GM12865 (cell line): Measurements from ENCODE around the gene CREB5.
"Not testable (repeated sequence)": the region's sequence is repeated elsewhere in the genome, so short reads cannot be mapped to it uniquely, and the experiment has no call there.

Source experiments
- DNase-seq: peaks from one replicate; pipeline ENCODE4 v3.0.0; 2010; ENCODE audit warnings: low read depth
- H3K4me3 ChIP-seq: 2 replicates; pipeline ENCODE4 v1.5.1; 2011; ENCODE audit warnings: mild to moderate bottlenecking, low read depth, low read length, control low read depth
- CTCF ChIP-seq: IDR thresholded peaks from 2 replicates; pipeline ENCODE4 v1.5.1; 2011; ENCODE audit warnings: low read length, control low read depth, low read depth, inconsistent platforms; ENCODE audit not compliant: insufficient read depth; ENCODE audit errors: missing control alignments

Gene CREB5

GRCh38 chr7:28392289-28392688, 20.0 kb upstream of the CREB5 start:
- no peak for TF ChIP-seq CTCF

GRCh38 chr7:28395404-28395803, 16.9 kb upstream of the CREB5 start:
- H3K4me3 ChIP-seq = no peak overlapping the region
- no peak for TF ChIP-seq CTCF
- no peak for DNase-seq

More at GRCh38 chr7:28392289-28392688, 20.0 kb upstream of the CREB5 start:
- DNase-seq = no peak
- no peak overlapping the region for H3K4me3 ChIP-seq

- H3K4me3 ChIP-seq = no peak overlapping the region
- no peak for DNase-seq
- no peak for TF ChIP-seq CTCF
Measured at GRCh38 chr7:28395831-28396230, 16.5 kb upstream of the CREB5 start.

GRCh38 chr7:28397141-28397540, 15.2 kb upstream of the CREB5 start:
- H3K4me3 ChIP-seq = no peak overlapping the region
- no peak for DNase-seq
- no peak for TF ChIP-seq CTCF

GRCh38 chr7:28400838-28401360, 11.4 kb upstream of the CREB5 start:
- H3K4me3 ChIP-seq = no peak overlapping the region
- no peak for TF ChIP-seq CTCF
- DNase-seq = no peak

GRCh38 chr7:28401567-28401966, 10.8 kb upstream of the CREB5 start:
- DNase-seq, H3K4me3 ChIP-seq: not testable (repeated sequence)

GRCh38 chr7:28405662-28406061, 6.7 kb upstream of the CREB5 start:
- no peak overlapping the region for H3K4me3 ChIP-seq
- DNase-seq = no peak
- no peak for TF ChIP-seq CTCF
